ENCODE results near the gene NEU4. TPM values are rescaled to one million over a fixed set of nuclear protein-coding genes. Genes with fewer than 3 reads are reported as not detected.

The NEU4 gene
- total RNA-seq, 1 donor from 2014 or later, result not detected

DNA sequence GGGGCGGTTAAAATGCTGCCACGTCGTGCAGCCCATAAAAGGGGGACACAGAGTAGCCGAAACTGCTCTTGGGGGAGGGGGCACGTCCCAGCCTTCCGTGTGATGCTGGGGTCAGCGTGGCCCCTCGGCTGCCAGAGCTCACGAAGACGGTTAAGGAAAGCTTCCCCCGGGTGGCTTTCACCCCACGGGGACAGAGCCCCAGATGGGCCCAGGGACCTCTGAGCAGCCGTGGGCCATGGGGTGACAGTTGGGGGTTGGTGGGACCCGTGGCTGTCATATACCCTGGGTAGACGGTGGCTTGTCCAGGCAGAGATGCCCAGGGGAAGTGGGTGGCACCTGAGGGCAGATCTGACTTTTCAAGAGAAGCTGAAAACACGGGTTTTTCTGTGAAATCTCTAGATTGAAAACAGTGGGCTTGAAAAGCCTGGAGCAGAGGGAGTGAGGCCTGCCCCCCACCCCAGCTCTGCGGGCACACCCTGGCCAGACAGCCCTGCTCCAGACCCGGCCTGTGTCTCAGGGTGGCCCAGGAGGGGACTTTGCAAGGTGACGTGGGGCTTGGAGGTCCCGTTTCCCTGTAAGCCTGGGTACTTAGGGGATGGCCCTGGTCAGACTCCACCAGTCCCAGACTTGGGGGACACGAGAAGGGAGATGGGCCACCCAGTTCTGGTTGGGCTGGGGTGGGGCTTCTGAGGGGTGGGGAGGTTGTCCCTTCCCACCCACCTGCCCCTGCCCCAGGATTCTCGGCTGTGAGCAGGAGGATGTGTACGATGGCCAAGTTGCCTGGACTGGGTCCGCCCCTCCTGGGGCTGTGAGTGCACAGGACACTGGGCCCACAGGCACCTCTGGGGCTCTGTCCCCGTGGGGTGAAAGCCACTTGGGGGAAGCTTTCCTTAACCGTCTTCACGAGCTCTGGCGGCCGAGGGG lies 652 bp downstream of the NEU4 start:
- no peak overlapping the region for H3K4me3 Mint-ChIP-seq (ENCODE audit: unreplicated experiment)
- no peaks in the 10 kb centered on the region for H3K4me1 Mint-ChIP-seq (ENCODE audit: unreplicated experiment)
- H3K27me3 Mint-ChIP-seq (ENCODE audit: unreplicated experiment), result no peaks in the 10 kb centered on the region
- H3K27ac Mint-ChIP-seq (ENCODE audit: unreplicated experiment), result no peak overlapping the region
- TF ChIP-seq CTCF (IDR thresholded peaks at IDR 0.05), result no peak
- H3K9me3 Mint-ChIP-seq (ENCODE audit: unreplicated experiment), result no peaks in the 10 kb centered on the region
- H3K36me3 Mint-ChIP-seq (ENCODE audit: unreplicated experiment), result no peaks in the 10 kb centered on the region
- DNase-seq (ENCODE audit: extremely low spot score, unreplicated experiment), result no peak

GRCh38 chr2:241810307-241811200 lies 1.6 kb downstream of the NEU4 start:
- Mint-ChIP-seq H3K4me3 (ENCODE audit: unreplicated experiment) (no peak overlapping the region), H3K36me3 (ENCODE audit: unreplicated experiment) (no peaks in the 10 kb centered on the region), H3K4me1 (ENCODE audit: unreplicated experiment) (no peaks in the 10 kb centered on the region), H3K27me3 (ENCODE audit: unreplicated experiment) (no peaks in the 10 kb centered on the region), H3K27ac (ENCODE audit: unreplicated experiment) (no peak overlapping the region), H3K9me3 (ENCODE audit: unreplicated experiment) (no peaks in the 10 kb centered on the region)
- DNase-seq (ENCODE audit: extremely low spot score, unreplicated experiment), result no peak
- no peak for TF ChIP-seq CTCF (IDR thresholded peaks at IDR 0.05)

GRCh38 chr2:241811201-241811951 lies 2.4 kb downstream of the NEU4 start:
- Mint-ChIP-seq H3K36me3 (ENCODE audit: unreplicated experiment) (no peaks in the 10 kb centered on the region), H3K9me3 (ENCODE audit: unreplicated experiment) (no peaks in the 10 kb centered on the region), H3K27ac (ENCODE audit: unreplicated experiment) (no peak overlapping the region), H3K27me3 (ENCODE audit: unreplicated experiment) (no peaks in the 10 kb centered on the region), H3K4me3 (ENCODE audit: unreplicated experiment) (no peak overlapping the region), H3K4me1 (ENCODE audit: unreplicated experiment) (no peaks in the 10 kb centered on the region)
- DNase-seq (ENCODE audit: extremely low spot score, unreplicated experiment), result no peak
- no peak for TF ChIP-seq CTCF (IDR thresholded peaks at IDR 0.05)

GRCh38 chr2:241811952-241812729 lies 3.1 kb downstream of the NEU4 start:
- DNase-seq (ENCODE audit: extremely low spot score, unreplicated experiment), result no peak
- Mint-ChIP-seq H3K36me3 (ENCODE audit: unreplicated experiment) (no peaks in the 10 kb centered on the region), H3K9me3 (ENCODE audit: unreplicated experiment) (no peaks in the 10 kb centered on the region)

More at GRCh38 chr2:241811952-241812729, 3.1 kb downstream of the NEU4 start:
- H3K27ac Mint-ChIP-seq (ENCODE audit: unreplicated experiment), result no peak overlapping the region
- no peaks in the 10 kb centered on the region for H3K4me1 Mint-ChIP-seq (ENCODE audit: unreplicated experiment)
- no peaks in the 10 kb centered on the region for H3K27me3 Mint-ChIP-seq (ENCODE audit: unreplicated experiment)
- H3K4me3 Mint-ChIP-seq (ENCODE audit: unreplicated experiment), result no peak overlapping the region
- no peak for TF ChIP-seq CTCF (IDR thresholded peaks at IDR 0.05)
